Measurements from ENCODE around the gene PTEN. TPM values are rescaled to one million over a fixed set of nuclear protein-coding genes. Genes with fewer than 3 reads are reported as not detected.

The PTEN gene
- total and polyA plus RNA-seq, 8 donors, result 26.2 to 374 (median 59.7) TPM

DNA sequence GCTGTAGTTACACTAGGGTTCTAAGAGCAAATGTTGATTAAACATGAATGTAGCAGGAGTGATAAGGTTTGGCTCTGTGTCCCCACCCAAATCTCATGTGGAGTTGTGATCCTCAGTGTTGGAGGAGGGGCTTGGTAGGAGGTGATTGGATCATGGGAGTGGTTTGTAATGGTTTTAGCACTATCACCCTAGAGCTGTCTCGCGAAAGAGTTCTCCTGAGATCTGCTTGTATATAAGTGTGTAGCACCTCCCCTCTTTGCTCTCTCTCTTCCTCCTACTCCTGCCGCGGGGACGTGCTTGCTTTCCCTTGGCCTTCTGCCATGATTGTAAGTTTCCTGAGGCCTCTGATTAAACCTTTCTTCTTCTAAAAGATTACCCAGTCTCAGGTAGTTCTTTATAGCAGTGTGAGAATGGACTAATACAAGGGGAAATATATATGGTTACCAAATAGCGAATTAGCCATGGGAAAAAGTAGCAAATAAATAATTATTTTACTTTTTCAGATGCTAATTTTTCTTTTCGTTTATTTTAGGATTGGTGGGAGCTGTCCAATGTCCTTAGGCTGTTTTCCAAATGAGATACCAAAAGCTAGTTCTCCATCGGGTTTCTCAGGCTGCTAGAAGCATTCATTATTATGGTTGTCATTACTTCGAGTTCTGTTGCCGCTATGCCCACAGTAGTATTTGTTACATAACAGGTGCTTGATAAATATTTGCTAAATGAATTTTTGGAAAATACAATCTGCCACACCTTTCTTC lies 58.7 kb downstream of the PTEN start:
- no peak for DNase-seq
- WGBS, 5 donors, result 60 to 73% (median 70%) methylated on average over 10 of the region's 10 CpGs
- no peak overlapping the region for H3K27ac ChIP-seq
- H3K9me3 ChIP-seq, result no peaks in the 10 kb centered on the region
- H3K4me1 ChIP-seq, result peaks cover 8 to 87% (median 47%) of the 10 kb centered on the region in 4 donors
- TF ChIP-seq POLR2AphosphoS5 (IDR thresholded peaks at IDR 0.05) (no peak), POLR2A (IDR thresholded peaks at IDR 0.05) (no peak), EP300 (IDR thresholded peaks at IDR 0.05) (no peak)
- TF ChIP-seq, protein P1, sequence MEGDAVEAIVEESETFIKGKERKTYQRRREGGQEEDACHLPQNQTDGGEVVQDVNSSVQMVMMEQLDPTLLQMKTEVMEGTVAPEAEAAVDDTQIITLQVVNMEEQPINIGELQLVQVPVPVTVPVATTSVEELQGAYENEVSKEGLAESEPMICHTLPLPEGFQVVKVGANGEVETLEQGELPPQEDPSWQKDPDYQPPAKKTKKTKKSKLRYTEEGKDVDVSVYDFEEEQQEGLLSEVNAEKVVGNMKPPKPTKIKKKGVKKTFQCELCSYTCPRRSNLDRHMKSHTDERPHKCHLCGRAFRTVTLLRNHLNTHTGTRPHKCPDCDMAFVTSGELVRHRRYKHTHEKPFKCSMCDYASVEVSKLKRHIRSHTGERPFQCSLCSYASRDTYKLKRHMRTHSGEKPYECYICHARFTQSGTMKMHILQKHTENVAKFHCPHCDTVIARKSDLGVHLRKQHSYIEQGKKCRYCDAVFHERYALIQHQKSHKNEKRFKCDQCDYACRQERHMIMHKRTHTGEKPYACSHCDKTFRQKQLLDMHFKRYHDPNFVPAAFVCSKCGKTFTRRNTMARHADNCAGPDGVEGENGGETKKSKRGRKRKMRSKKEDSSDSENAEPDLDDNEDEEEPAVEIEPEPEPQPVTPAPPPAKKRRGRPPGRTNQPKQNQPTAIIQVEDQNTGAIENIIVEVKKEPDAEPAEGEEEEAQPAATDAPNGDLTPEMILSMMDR (IDR thresholded peaks at IDR 0.05), result no peak
- H3K27me3 ChIP-seq, result no peaks in the 10 kb centered on the region
- intact Hi-C loops (cut with DNase I; ENCODE audit: low total_unique reads), result no loop called here
- H3K4me3 ChIP-seq, result no peak overlapping the region
- peaks cover 0 to 15% (median 3%) of the 10 kb centered on the region in 4 donors for H3K36me3 ChIP-seq

DNA sequence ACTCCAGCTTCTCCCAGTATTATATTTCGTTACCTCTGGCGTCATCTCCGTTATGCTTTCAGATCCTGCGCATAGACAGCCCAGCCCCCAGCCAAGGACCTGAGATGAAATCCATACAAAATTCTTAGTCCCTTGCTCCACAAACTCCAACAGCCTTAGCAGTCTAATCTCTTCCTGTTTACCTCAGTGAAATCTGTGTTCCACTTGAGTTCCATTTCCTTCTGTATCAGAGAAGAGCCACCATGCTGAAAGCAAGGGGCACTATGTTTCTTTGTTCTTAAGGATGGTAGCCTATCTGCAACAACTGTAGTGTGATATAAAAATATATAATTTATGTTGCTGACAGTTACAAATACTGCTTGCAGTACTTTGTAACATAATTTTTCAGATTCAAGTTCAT lies 59.8 kb downstream of the PTEN start:
- Histone ChIP-seq H3K27me3 (no peaks in the 10 kb centered on the region), H3K4me1 (peaks cover 14 to 87% (median 46%) of the 10 kb centered on the region in 4 donors), H3K36me3 (peaks cover 0 to 15% (median 3%) of the 10 kb centered on the region in 4 donors), H3K4me3 (no peak overlapping the region), H3K27ac (peak overlapping the region in 1 of 5 donors; percentile 1), H3K9me3 (no peaks in the 10 kb centered on the region)
- TF ChIP-seq POLR2AphosphoS5 (IDR thresholded peaks at IDR 0.05) (no peak), POLR2A (IDR thresholded peaks at IDR 0.05) (no peak), EP300 (IDR thresholded peaks at IDR 0.05) (no peak)
- TF ChIP-seq, protein P1 (IDR thresholded peaks at IDR 0.05), result no peak
- intact Hi-C loops (cut with DNase I; ENCODE audit: low total_unique reads), result no loop called here
- 94 to 100% (median 97%) methylated on average over 4 of the region's 4 CpGs for WGBS, 5 donors
- DNase-seq, result no peak

DNA sequence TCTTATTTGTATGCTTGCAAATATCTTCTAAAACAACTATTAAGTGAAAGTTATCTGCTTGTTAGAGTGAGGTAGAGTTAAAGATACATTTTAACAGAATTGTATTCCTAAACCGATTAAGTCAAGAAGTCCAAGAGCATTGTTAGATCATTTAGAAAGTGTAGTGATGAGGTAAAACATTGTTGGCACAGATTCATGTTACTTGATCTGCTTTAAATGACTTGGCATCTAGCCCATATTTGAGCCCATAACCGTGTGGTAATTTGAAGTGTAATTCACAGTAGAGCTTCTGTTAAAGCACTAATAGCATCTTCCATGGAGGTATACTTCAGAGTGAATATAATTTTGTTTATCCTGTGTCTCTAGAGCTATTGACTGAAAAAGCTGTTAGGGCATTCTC lies 62.1 kb downstream of the PTEN start:
- Histone ChIP-seq H3K27ac (no peak overlapping the region), H3K9me3 (no peaks in the 10 kb centered on the region), H3K4me1 (peaks cover 24 to 91% (median 52%) of the 10 kb centered on the region in 4 donors), H3K27me3 (no peaks in the 10 kb centered on the region), H3K4me3 (no peak overlapping the region), H3K36me3 (peaks cover 0 to 15% (median 3%) of the 10 kb centered on the region in 4 donors)
- TF ChIP-seq POLR2A (IDR thresholded peaks at IDR 0.05), result no peak
- no peak for TF ChIP-seq EP300 (IDR thresholded peaks at IDR 0.05)
- TF ChIP-seq, protein P1 (IDR thresholded peaks at IDR 0.05), result no peak
- no peak for TF ChIP-seq POLR2AphosphoS5 (IDR thresholded peaks at IDR 0.05)
- DNase-seq, result peak in 1 of 2 donors; percentile 35
- intact Hi-C loops (cut with DNase I; ENCODE audit: low total_unique reads), result no loop called here
- 32 to 40% (median 36%) methylated on average over 2 of the region's 2 CpGs for WGBS, 5 donors

DNA sequence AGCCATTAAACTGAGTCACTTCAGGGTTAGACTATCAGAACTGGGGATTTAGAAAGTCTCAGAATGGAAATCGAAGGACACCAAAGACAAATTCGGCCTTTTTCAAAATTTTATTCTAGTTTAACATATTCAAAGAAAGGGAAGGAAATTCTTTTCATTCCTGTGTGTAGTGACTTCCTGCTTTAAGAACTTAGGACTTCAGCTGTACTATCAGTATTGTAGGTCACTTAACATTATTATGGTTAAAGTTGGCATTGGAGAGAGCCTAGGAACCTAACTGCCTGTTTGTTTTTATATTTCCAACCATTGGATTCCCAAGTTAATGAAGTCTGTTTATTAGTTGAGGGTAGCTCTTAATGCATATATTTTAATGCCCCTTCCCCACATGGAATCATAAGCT lies 63.7 kb downstream of the PTEN start:
- H3K4me1 ChIP-seq, result peaks cover 25 to 93% (median 61%) of the 10 kb centered on the region in 4 donors

More for the DNA sequence above, 63.7 kb downstream of the PTEN start:
- Histone ChIP-seq H3K9me3 (no peaks in the 10 kb centered on the region), H3K4me3 (no peak overlapping the region), H3K27ac (peak overlapping the region in 1 of 5 donors; percentile 17), H3K36me3 (peaks cover 0 to 15% (median 4%) of the 10 kb centered on the region in 4 donors), H3K27me3 (no peaks in the 10 kb centered on the region)
- intact Hi-C loops (cut with DNase I; ENCODE audit: low total_unique reads), result no loop called here
- no peak for TF ChIP-seq POLR2A (IDR thresholded peaks at IDR 0.05)
- TF ChIP-seq EP300 (IDR thresholded peaks at IDR 0.05), result no peak
- TF ChIP-seq, protein P1 (IDR thresholded peaks at IDR 0.05), result no peak
- TF ChIP-seq POLR2AphosphoS5 (IDR thresholded peaks at IDR 0.05), result no peak
- WGBS, 5 donors, result 67 to 91% (median 77%) methylated on average over 2 of the region's 2 CpGs
- DNase-seq, result no peak

Measured in stomach (tissue), 9 donors.